Testis (tissue), 3 donors: Measurements from ENCODE around the gene KLHL22. TPM values are rescaled to one million over a fixed set of nuclear protein-coding genes. Genes with fewer than 3 reads are reported as not detected.

Experiments
- DNase-seq: peaks from one replicate; pipeline ENCODE4 v3.0.0-alpha.2; 2019
- H3K27ac ChIP-seq, 2 donors: fragments of 200-600 bp; sonication (generic); one replicate each; pipeline ENCODE4 v1.5.1; 2019
- H3K27me3 ChIP-seq: fragments of 200-600 bp; sonication (generic); one replicate; pipeline ENCODE4 v1.5.1; 2019
- H3K36me3 ChIP-seq: fragments of 200-600 bp; sonication (generic); one replicate; pipeline ENCODE4 v1.5.1; 2017; ENCODE audit warnings: low read depth; ENCODE audit errors: missing control alignments
- H3K4me1 ChIP-seq: fragments of 200-600 bp; sonication (generic); one replicate; pipeline ENCODE4 v1.5.1; 2019
- H3K4me3 ChIP-seq, 2 donors: fragments of 200-600 bp; sonication (generic); one replicate each; pipeline ENCODE4 v1.5.1; 2017 to 2019
- H3K9me3 ChIP-seq: fragments of 200-600 bp; sonication (generic); one replicate; pipeline ENCODE4 v1.5.1; 2017
- POLR2A ChIP-seq: fragments of 450-650 bp; IDR thresholded peaks from one replicate; pipeline ENCODE4 v1.6.1; 2017; ENCODE audit warnings: antibody characterized with exemption, mild to moderate bottlenecking, moderate library complexity
- WGBS, 2 donors: methylation state at CpG; one replicate each; pipeline ENCODE4 v1.1.5; 2018; 5-methylcytosine and 5-hydroxymethylcytosine counted together
- intact Hi-C: fragments of 100-400 bp; cut with DNase I; formaldehyde crosslinking; loops from one replicate; pipeline ENCODE4 v1.15.1; 2023; ENCODE audit warnings: low total_unique reads
- polyA plus RNA-seq: library from polyadenylated mRNA; stranded (reverse); fragments of 350-450 nt; fragmentation: Illumina TruSeq; extraction: RNeasy Lipid Tissue Mini Kit (QIAGEN cat#74804); gene quantifications from one replicate; pipeline ENCODE4 v1.2.3, GENCODE V29; 2014; ENCODE audit warnings: low read depth, low replicate concordance; ENCODE audit not compliant: insufficient read depth
- total RNA-seq, 2 donors: library from RNA; depleted of rRNA; stranded (reverse); fragments of >200 nt; gene quantifications; one replicate each; pipeline ENCODE4 v1.2.3, GENCODE V29; 2016
- TF ChIP-seq, protein P1 (sequence below), 3 experiments: fragments of 450-650 bp in 2 of 3; fragments of 200-600 bp in 1 of 3; sonication (generic) in 1 of 3; IDR thresholded peaks; one replicate each; pipeline ENCODE4 v1.5.1; 2016 to 2019; ENCODE audit warnings: antibody characterized with exemption in 3 of 3, mild to moderate bottlenecking in 2 of 3, moderate library complexity in 1 of 3

KLHL22 gene
- total and polyA plus RNA-seq, 3 donors from 2014 or later = 18.1 to 41.7 (median 39.8) TPM

DNA sequence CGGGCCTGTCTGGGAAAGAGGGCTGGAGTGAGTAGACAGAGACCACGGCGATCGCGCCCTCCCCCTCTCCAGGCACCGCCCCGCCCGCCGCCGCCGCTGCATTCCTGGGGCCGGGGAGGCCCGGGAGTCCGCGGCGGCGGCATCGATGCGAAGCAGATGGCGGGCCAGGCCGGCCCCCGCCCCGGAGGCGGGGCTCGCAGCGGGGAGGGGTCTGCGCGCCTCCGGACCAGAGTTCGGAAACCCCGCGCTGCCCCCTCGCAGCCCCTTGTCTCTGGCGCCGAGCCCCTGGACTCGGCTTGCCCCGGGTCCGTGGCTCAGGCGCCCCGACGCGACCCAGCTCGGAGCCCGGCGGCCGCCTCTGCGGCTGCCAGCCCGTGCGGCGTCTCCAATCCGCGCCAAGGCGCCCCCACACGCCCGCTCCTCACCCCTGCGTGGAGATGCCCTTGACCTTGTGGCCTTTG lies 59.3 kb downstream of the KLHL22 start:
- Histone ChIP-seq H3K27me3 (no peaks in the 10 kb centered on the region), H3K9me3 (no peaks in the 10 kb centered on the region), H3K27ac (peak overlapping the region in 1 of 2 donors; percentile 90), H3K36me3 (no peaks in the 10 kb centered on the region), H3K4me1 (peaks cover 11% of the 10 kb centered on the region), H3K4me3 (peak overlapping the region; percentile 63 to 72)
- intact Hi-C loops = no loop called here
- TF ChIP-seq, protein P1, sequence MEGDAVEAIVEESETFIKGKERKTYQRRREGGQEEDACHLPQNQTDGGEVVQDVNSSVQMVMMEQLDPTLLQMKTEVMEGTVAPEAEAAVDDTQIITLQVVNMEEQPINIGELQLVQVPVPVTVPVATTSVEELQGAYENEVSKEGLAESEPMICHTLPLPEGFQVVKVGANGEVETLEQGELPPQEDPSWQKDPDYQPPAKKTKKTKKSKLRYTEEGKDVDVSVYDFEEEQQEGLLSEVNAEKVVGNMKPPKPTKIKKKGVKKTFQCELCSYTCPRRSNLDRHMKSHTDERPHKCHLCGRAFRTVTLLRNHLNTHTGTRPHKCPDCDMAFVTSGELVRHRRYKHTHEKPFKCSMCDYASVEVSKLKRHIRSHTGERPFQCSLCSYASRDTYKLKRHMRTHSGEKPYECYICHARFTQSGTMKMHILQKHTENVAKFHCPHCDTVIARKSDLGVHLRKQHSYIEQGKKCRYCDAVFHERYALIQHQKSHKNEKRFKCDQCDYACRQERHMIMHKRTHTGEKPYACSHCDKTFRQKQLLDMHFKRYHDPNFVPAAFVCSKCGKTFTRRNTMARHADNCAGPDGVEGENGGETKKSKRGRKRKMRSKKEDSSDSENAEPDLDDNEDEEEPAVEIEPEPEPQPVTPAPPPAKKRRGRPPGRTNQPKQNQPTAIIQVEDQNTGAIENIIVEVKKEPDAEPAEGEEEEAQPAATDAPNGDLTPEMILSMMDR (IDR thresholded peaks at IDR 0.05) = no peak
- no peak for TF ChIP-seq POLR2A
- whole genome bisulfite sequencing, 2 donors = 0 to 2% methylated on average over 19 to 21 of the region's 56 CpGs
- no peak for DNase-seq

DNA sequence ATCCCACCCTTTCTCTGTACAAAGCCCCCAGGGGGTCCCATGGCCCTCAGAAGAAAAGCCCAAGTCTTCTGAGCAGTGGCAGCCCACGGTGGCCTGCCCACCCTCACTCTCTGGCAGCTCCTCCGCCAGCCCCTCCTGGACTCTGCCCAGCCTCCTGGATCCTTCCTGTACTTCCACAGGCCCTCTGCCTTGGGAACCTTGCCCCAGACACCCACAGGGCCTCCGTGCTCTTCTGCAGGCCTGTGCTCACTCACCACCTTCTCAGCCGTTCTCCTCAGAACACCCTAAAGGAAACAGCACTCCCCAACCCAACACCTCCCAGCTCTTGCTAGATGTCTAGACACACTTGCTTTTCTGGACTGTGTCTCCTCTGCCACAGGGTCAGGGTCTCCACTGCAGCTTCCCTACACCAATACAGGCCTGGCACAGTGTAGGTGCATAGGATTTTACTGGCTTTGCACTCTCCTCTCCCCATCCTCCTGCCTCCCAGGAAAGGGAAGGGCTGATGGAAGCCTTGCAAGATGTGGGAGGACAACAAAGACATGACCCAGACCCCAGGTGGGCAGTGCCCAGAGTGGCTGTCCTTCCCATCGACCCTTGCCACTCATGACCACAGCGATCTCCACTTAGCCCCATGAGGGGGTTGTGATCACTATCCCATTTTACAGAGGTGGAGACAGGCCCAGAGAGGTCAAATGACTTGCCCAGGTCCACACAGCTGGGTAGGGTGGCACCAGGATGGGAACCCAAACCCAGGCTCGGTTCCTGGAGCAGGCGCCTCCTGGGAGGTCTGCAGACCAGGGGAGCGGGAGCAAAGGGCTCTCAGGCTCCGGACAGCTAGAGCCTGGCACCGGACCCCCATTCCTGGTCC lies 59.9 kb downstream of the KLHL22 start:
- H3K27me3 ChIP-seq = no peaks in the 10 kb centered on the region
- no peak for DNase-seq
- H3K4me1 ChIP-seq = peaks cover 11% of the 10 kb centered on the region
- no peak for TF ChIP-seq POLR2A
- H3K9me3 ChIP-seq = no peaks in the 10 kb centered on the region
- no peaks in the 10 kb centered on the region for H3K36me3 ChIP-seq
- 52 to 66% methylated on average over 6 to 10 of the region's 11 CpGs for WGBS, 2 donors
- H3K4me3 ChIP-seq = peak overlapping the region; percentile 63 to 72
- peak overlapping the region in 1 of 2 donors; percentile 90 for H3K27ac ChIP-seq
- intact Hi-C loops = no loop called here

DNA sequence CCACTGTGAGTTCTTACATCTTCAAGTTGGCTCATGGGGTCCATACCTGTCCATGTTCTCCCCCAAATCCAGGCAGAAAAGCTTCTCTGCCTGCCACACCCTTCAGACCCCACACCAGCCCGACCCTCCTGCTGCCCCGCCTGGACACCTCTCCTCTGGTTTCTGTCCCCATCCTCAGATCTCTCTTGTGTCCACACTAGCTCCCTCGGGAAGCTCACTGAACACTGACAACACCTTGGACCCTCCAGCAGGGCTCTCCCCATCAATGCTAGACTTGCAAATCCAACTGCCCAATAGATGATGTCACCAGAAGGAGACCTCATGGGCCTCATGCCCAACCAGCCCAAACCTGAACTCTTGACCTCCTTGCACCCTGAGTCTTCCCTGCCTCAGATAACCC lies 60.8 kb downstream of the KLHL22 start:
- H3K4me1 ChIP-seq = peaks cover 11% of the 10 kb centered on the region
- DNase-seq = no peak

DNA sequence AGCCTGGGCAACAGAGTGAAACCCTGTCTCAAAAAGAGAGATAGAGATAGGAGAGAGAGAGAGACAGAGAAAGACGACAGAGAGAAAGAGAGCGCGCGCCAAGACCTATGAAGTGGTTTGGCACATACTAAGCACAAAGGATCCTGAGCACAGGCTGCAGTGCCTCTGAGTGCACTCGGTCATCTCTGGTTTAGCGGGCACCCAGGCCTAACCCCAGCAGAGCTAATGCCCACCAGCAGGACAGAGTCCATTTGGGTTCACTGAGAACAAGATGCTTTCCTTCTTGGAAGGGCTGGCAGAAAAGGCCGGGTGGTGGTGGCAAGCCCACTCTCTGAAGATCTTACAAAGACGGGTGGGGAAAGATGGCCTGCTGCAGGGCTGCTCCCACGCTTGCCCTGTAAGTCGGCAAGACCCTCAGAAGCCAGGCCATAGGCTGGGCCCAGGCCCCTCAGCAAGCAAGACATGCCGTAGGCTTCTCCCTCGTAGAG lies 61.3 kb downstream of the KLHL22 start:
- no peak overlapping the region for H3K27ac ChIP-seq
- H3K4me3 ChIP-seq = no peak overlapping the region
- no peaks in the 10 kb centered on the region for H3K27me3 ChIP-seq
- no peaks in the 10 kb centered on the region for H3K36me3 ChIP-seq
- WGBS, 2 donors = 89 to 93% methylated on average over 8 to 12 of the region's 12 CpGs
- intact Hi-C loops = no loop called here
- no peaks in the 10 kb centered on the region for H3K9me3 ChIP-seq
- no peak for DNase-seq
- TF ChIP-seq, protein P1 (IDR thresholded peaks at IDR 0.05) = no peak
- no peak for TF ChIP-seq POLR2A
- peaks cover 11% of the 10 kb centered on the region for H3K4me1 ChIP-seq

More for the DNA sequence above, 60.8 kb downstream of the KLHL22 start:
- intact Hi-C loops = no loop called here
- 99 to 100% methylated on average over 3 of the region's 3 CpGs for WGBS, 2 donors
- H3K9me3 ChIP-seq = no peaks in the 10 kb centered on the region
- no peak overlapping the region for H3K4me3 ChIP-seq
- TF ChIP-seq, protein P1 (IDR thresholded peaks at IDR 0.05) = no peak
- no peak for TF ChIP-seq POLR2A
- no peaks in the 10 kb centered on the region for H3K36me3 ChIP-seq
- H3K27me3 ChIP-seq = no peaks in the 10 kb centered on the region
- H3K27ac ChIP-seq = no peak overlapping the region

DNA sequence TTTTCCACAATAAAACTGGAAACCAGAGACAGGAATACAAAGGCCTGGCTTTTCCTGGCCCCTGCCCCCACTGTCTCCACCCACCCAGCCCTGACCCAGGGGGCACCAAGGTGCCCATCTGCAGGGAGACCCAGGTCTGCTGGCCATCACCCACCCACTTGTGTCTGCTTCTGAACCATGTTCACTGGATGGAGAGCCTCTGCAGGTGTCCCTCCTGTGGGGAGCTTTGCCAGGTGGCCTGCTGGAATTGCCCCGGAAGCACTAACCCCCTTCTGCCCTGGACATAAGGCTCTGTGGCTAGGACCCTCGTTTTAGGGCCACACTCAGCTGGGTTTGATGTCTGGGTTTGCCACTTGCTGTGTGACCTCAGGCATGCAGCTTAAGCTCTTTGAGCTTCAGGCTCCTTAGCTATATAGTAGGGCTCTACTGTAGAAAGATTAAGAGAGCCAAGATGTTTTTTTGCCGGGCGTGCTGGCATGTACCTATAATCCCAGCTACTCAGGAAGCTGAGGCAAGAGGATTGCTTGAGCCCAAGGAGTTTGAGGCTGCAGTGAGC lies 61.8 kb downstream of the KLHL22 start:
- Histone ChIP-seq H3K27me3 (no peaks in the 10 kb centered on the region), H3K4me1 (peaks cover 7% of the 10 kb centered on the region), H3K9me3 (no peaks in the 10 kb centered on the region), H3K36me3 (no peaks in the 10 kb centered on the region), H3K4me3 (no peak overlapping the region), H3K27ac (no peak overlapping the region)
- intact Hi-C loops = no loop called here
- no peak for DNase-seq
- 72 to 80% methylated on average over 1 to 4 of the region's 4 CpGs for WGBS, 2 donors
- TF ChIP-seq POLR2A = no peak
- TF ChIP-seq, protein P1 (IDR thresholded peaks at IDR 0.05) = no peak
